ENCODE measurements around the gene MYO5B. TPM values are rescaled to one million over a fixed set of nuclear protein-coding genes. Genes with fewer than 3 reads are reported as not detected.

The MYO5B gene
- total and polyA plus RNA-seq, 4 donors: 0.92 to 20.3 (median 2.9) TPM

DNA sequence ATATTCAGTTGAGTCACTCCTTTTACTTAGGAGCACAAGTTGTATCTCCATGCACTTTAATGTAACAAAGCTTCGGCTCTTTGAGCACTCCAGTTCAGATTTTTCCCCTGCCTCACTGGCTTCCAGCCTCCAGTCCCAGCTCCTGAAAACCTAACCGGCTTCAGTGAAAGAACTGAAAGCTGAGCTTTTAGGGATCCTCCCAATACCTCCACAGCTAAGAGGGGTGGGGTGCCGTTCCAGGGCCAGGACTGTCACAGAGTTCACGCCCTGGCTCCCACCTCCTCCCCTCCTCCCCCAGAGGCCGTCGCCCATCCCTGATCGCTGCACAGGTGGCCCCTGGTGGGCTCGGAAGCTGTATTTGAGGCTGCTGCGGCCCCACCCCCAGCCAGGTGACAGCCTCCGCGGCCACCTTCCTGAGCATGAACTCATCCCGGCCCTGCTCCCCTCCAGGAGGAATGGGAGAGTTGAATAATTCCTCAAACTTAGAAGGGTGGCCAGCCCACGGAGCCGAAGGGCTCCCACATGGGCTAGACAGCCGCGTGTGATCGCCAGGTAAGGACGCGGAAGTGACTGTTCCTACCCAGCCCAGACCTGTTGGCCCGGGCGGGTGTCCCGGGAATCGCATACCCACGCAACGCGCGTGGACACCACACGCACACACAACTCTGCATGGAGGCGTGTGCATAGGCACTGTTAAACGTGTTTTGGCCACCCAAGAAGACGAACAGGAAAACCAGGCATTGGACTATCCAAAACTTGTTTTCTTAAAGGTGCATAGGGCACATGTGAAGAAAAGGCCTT is 1.8 kb downstream of the MYO5B start:
- H3K36me3 ChIP-seq (ENCODE audit: control insufficient read depth in 1 of 2, insufficient read depth in 2 of 2, low read length in 1 of 2): no peaks in the 10 kb centered on the region
- no peaks in the 10 kb centered on the region for H3K9me3 ChIP-seq (ENCODE audit: control insufficient read depth, low read length)
- DNase-seq (no peak), ATAC-seq (ENCODE audit: low FRiP score) (peak; percentile 22)
- H3K4me1 ChIP-seq (ENCODE audit: control insufficient read depth in 1 of 2, insufficient read depth in 2 of 2, low read length in 2 of 2): no peaks in the 10 kb centered on the region
- intact Hi-C loops (cut with DNase I): no loop called here
- H3K27me3 ChIP-seq (ENCODE audit: control insufficient read depth in 1 of 2, insufficient read depth in 2 of 2, low read length in 1 of 2): no peaks in the 10 kb centered on the region
- H3K4me3 ChIP-seq (ENCODE audit: low read length in 2 of 2): peak overlapping the region in 1 of 2 donors; percentile 95
- 8 to 9% methylated on average over 31 of the region's 31 CpGs for WGBS, 2 donors
- no peak overlapping the region for H3K27ac ChIP-seq (ENCODE audit: low read depth in 1 of 2, low read length in 2 of 2)

- DNase-seq (no peak), ATAC-seq (ENCODE audit: low FRiP score) (no peak)
- no peak overlapping the region for H3K27ac ChIP-seq (ENCODE audit: low read depth in 1 of 2, low read length in 2 of 2)
- H3K4me1 ChIP-seq (ENCODE audit: control insufficient read depth in 1 of 2, insufficient read depth in 2 of 2, low read length in 2 of 2): no peaks in the 10 kb centered on the region
- no peak overlapping the region for H3K4me3 ChIP-seq (ENCODE audit: low read length in 2 of 2)
- 24% methylated on average over 1 of the region's 1 CpG for WGBS, 2 donors
- intact Hi-C loops (cut with DNase I): no loop called here
- no peaks in the 10 kb centered on the region for H3K27me3 ChIP-seq (ENCODE audit: control insufficient read depth in 1 of 2, insufficient read depth in 2 of 2, low read length in 1 of 2)
- H3K36me3 ChIP-seq (ENCODE audit: control insufficient read depth in 1 of 2, insufficient read depth in 2 of 2, low read length in 1 of 2): no peaks in the 10 kb centered on the region
- no peaks in the 10 kb centered on the region for H3K9me3 ChIP-seq (ENCODE audit: control insufficient read depth, low read length)
These were observed 4.0 kb downstream of the MYO5B start for GRCh38 chr18:50190926-50191325.

- DNase-seq: no peak
- no peak overlapping the region for H3K27ac ChIP-seq (ENCODE audit: low read depth in 1 of 2, low read length in 2 of 2)
- H3K4me1 ChIP-seq (ENCODE audit: control insufficient read depth in 1 of 2, insufficient read depth in 2 of 2, low read length in 2 of 2): no peaks in the 10 kb centered on the region
- no peaks in the 10 kb centered on the region for H3K27me3 ChIP-seq (ENCODE audit: control insufficient read depth in 1 of 2, insufficient read depth in 2 of 2, low read length in 1 of 2)
- no peak for ATAC-seq (ENCODE audit: low FRiP score)
- WGBS, 2 donors: 61 to 69% methylated on average over 1 of the region's 1 CpG
- H3K9me3 ChIP-seq (ENCODE audit: control insufficient read depth, low read length): no peaks in the 10 kb centered on the region
- intact Hi-C loops (cut with DNase I): no loop called here
- H3K36me3 ChIP-seq (ENCODE audit: control insufficient read depth in 1 of 2, insufficient read depth in 2 of 2, low read length in 1 of 2): no peaks in the 10 kb centered on the region
- no peak overlapping the region for H3K4me3 ChIP-seq (ENCODE audit: low read length in 2 of 2)
These were observed 4.7 kb downstream of the MYO5B start for GRCh38 chr18:50190236-50190635.

GRCh38 chr18:50189160-50189559 is 5.8 kb downstream of the MYO5B start:
- no peaks in the 10 kb centered on the region for H3K36me3 ChIP-seq (ENCODE audit: control insufficient read depth in 1 of 2, insufficient read depth in 2 of 2, low read length in 1 of 2)
- no peaks in the 10 kb centered on the region for H3K4me1 ChIP-seq (ENCODE audit: control insufficient read depth in 1 of 2, insufficient read depth in 2 of 2, low read length in 2 of 2)
- intact Hi-C loops (cut with DNase I): no loop called here
- no peaks in the 10 kb centered on the region for H3K9me3 ChIP-seq (ENCODE audit: control insufficient read depth, low read length)
- no peak overlapping the region for H3K4me3 ChIP-seq (ENCODE audit: low read length in 2 of 2)
- no peaks in the 10 kb centered on the region for H3K27me3 ChIP-seq (ENCODE audit: control insufficient read depth in 1 of 2, insufficient read depth in 2 of 2, low read length in 1 of 2)
- no peak for DNase-seq
- 92 to 93% methylated on average over 1 of the region's 1 CpG for WGBS, 2 donors
- no peak overlapping the region for H3K27ac ChIP-seq (ENCODE audit: low read depth in 1 of 2, low read length in 2 of 2)
- no peak for ATAC-seq (ENCODE audit: low FRiP score)

DNA sequence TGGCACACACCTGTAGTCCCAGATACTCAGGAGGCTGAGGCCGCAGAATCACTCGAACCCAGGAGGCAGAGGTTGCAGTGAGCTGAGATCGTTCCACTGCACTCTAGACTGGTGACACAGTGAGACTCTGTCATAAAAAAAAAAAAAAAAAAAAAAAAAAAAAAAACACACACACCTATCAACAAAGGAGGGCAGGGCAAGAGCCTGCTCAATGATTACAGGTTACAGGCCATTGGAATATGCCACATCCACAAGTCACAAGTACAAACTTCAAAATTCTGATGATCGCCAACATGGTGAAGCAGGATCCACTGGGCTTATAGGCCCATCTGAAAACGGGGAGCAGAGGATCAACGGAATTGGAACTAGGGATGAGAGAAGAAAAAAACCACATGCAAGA is 6.3 kb downstream of the MYO5B start:
- Histone ChIP-seq H3K27ac (ENCODE audit: low read depth in 1 of 2, low read length in 2 of 2) (no peak overlapping the region), H3K4me1 (ENCODE audit: control insufficient read depth in 1 of 2, insufficient read depth in 2 of 2, low read length in 2 of 2) (no peaks in the 10 kb centered on the region), H3K27me3 (ENCODE audit: control insufficient read depth in 1 of 2, insufficient read depth in 2 of 2, low read length in 1 of 2) (no peaks in the 10 kb centered on the region), H3K9me3 (ENCODE audit: control insufficient read depth, low read length) (no peaks in the 10 kb centered on the region), H3K36me3 (ENCODE audit: control insufficient read depth in 1 of 2, insufficient read depth in 2 of 2, low read length in 1 of 2) (no peaks in the 10 kb centered on the region), H3K4me3 (ENCODE audit: low read length in 2 of 2) (no peak overlapping the region)
- ATAC-seq (ENCODE audit: low FRiP score) (no peak), DNase-seq (no peak)
- WGBS, 2 donors: 87 to 97% methylated on average over 6 of the region's 6 CpGs
- intact Hi-C loops (cut with DNase I): no loop called here

- no peak for DNase-seq
- ATAC-seq (ENCODE audit: low FRiP score): no peak
- Histone ChIP-seq H3K27me3 (ENCODE audit: control insufficient read depth in 1 of 2, insufficient read depth in 2 of 2, low read length in 1 of 2) (no peaks in the 10 kb centered on the region), H3K9me3 (ENCODE audit: control insufficient read depth, low read length) (no peaks in the 10 kb centered on the region), H3K4me3 (ENCODE audit: low read length in 2 of 2) (no peak overlapping the region), H3K27ac (ENCODE audit: low read depth in 1 of 2, low read length in 2 of 2) (no peak overlapping the region), H3K4me1 (ENCODE audit: control insufficient read depth in 1 of 2, insufficient read depth in 2 of 2, low read length in 2 of 2) (peaks cover 0 to 3% of the 10 kb centered on the region in 2 donors), H3K36me3 (ENCODE audit: control insufficient read depth in 1 of 2, insufficient read depth in 2 of 2, low read length in 1 of 2) (no peaks in the 10 kb centered on the region)
- 95 to 96% methylated on average over 3 of the region's 3 CpGs for WGBS, 2 donors
- intact Hi-C loops (cut with DNase I): no loop called here
These were observed 7.3 kb downstream of the MYO5B start for GRCh38 chr18:50187659-50188058.

DNA sequence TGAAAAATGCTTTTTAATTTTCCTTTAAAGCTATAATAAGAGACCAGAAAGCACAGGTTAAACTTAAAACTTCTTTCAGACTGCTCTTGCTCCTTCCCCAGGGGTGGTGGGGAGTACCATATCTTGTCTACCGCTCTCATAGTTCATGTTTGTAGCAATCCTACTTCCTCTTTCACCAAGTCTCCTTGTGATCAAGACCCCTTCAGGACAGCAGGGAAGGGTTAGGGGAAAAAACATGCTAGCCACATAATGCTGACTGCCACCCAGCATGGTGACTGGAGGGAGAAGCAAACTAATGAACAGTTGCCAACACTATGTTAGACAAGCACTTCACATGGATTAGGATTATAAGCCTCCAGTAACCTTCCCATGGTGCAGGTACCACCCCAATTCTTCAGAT is 8.6 kb downstream of the MYO5B start:
- Histone ChIP-seq H3K27me3 (ENCODE audit: control insufficient read depth in 1 of 2, insufficient read depth in 2 of 2, low read length in 1 of 2) (no peaks in the 10 kb centered on the region), H3K36me3 (ENCODE audit: control insufficient read depth in 1 of 2, insufficient read depth in 2 of 2, low read length in 1 of 2) (no peaks in the 10 kb centered on the region), H3K27ac (ENCODE audit: low read depth in 1 of 2, low read length in 2 of 2) (no peak overlapping the region), H3K4me3 (ENCODE audit: low read length in 2 of 2) (no peak overlapping the region), H3K4me1 (ENCODE audit: control insufficient read depth in 1 of 2, insufficient read depth in 2 of 2, low read length in 2 of 2) (peaks cover 0 to 3% of the 10 kb centered on the region in 2 donors), H3K9me3 (ENCODE audit: control insufficient read depth, low read length) (no peaks in the 10 kb centered on the region)
- no peak for ATAC-seq (ENCODE audit: low FRiP score)
- DNase-seq: no peak
- 90 to 93% methylated on average over 1 of the region's 1 CpG for WGBS, 2 donors
- intact Hi-C loops (cut with DNase I): no loop called here

- no peak overlapping the region for H3K4me3 ChIP-seq (ENCODE audit: low read length in 2 of 2)
- DNase-seq (no peak), ATAC-seq (ENCODE audit: low FRiP score) (no peak)
- H3K36me3 ChIP-seq (ENCODE audit: control insufficient read depth in 1 of 2, insufficient read depth in 2 of 2, low read length in 1 of 2): no peaks in the 10 kb centered on the region
- 91 to 94% methylated on average over 5 of the region's 5 CpGs for WGBS, 2 donors
- H3K27me3 ChIP-seq (ENCODE audit: control insufficient read depth in 1 of 2, insufficient read depth in 2 of 2, low read length in 1 of 2): peaks cover 0 to 2% of the 10 kb centered on the region in 2 donors
- intact Hi-C loops (cut with DNase I): no loop called here
- no peak overlapping the region for H3K27ac ChIP-seq (ENCODE audit: low read depth in 1 of 2, low read length in 2 of 2)
- peaks cover 0 to 6% of the 10 kb centered on the region in 2 donors for H3K4me1 ChIP-seq (ENCODE audit: control insufficient read depth in 1 of 2, insufficient read depth in 2 of 2, low read length in 2 of 2)
- H3K9me3 ChIP-seq (ENCODE audit: control insufficient read depth, low read length): no peaks in the 10 kb centered on the region
These were observed 11.4 kb downstream of the MYO5B start for GRCh38 chr18:50183556-50183955.

GRCh38 chr18:50182511-50182910 is 12.4 kb downstream of the MYO5B start:
- WGBS, 2 donors: 55 to 62% methylated on average over 1 of the region's 1 CpG
- H3K9me3 ChIP-seq (ENCODE audit: control insufficient read depth, low read length): no peaks in the 10 kb centered on the region
- intact Hi-C loops (cut with DNase I): no loop called here

More at GRCh38 chr18:50182511-50182910, 12.4 kb downstream of the MYO5B start:
- Histone ChIP-seq H3K36me3 (ENCODE audit: control insufficient read depth in 1 of 2, insufficient read depth in 2 of 2, low read length in 1 of 2) (no peaks in the 10 kb centered on the region), H3K27ac (ENCODE audit: low read depth in 1 of 2, low read length in 2 of 2) (no peak overlapping the region), H3K27me3 (ENCODE audit: control insufficient read depth in 1 of 2, insufficient read depth in 2 of 2, low read length in 1 of 2) (peaks cover 0 to 2% of the 10 kb centered on the region in 2 donors), H3K4me3 (ENCODE audit: low read length in 2 of 2) (no peak overlapping the region), H3K4me1 (ENCODE audit: control insufficient read depth in 1 of 2, insufficient read depth in 2 of 2, low read length in 2 of 2) (peaks cover 0 to 6% of the 10 kb centered on the region in 2 donors)
- no peak for DNase-seq
- ATAC-seq (ENCODE audit: low FRiP score): no peak
